ENCODE results near the gene SH3RF2.

The SH3RF2 gene

DNA sequence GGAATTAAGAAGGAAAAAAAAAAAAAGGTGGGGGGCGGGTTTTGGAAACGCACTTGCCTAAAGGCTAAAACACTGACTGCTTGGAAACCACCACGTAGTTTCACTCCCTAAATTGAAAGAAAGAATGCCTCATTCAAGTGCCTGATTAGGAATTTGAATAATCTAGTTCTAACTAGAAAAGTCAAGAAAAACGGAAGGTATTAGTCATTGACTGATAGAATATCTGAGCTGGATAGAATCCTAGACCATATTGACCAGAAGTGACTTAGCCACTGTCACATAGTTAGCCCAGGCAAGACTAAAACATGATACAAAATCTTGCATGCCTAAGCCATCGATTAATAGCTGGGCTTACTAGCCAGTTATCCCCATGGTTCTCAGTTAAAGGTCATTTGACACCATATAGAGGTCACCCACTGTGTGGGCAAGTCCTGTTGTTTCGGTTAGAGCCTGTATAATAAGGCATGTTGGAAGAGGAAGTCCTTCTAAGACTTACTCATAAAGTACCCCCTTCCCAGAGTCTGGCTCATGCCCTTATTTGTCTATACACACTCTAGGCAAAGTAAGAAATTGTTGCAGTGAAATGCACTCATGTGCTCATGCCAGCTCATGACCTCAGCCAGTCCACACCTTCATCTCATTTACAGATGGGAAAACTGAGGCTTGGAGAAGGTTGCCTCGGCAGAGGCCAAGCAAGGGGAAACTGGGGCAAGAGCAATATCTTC lies 40.2 kb downstream of the SH3RF2 start:
- TF ChIP-seq, protein P1, sequence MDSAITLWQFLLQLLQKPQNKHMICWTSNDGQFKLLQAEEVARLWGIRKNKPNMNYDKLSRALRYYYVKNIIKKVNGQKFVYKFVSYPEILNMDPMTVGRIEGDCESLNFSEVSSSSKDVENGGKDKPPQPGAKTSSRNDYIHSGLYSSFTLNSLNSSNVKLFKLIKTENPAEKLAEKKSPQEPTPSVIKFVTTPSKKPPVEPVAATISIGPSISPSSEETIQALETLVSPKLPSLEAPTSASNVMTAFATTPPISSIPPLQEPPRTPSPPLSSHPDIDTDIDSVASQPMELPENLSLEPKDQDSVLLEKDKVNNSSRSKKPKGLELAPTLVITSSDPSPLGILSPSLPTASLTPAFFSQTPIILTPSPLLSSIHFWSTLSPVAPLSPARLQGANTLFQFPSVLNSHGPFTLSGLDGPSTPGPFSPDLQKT (IDR thresholded peaks at IDR 0.05; ENCODE audit: borderline replicate concordance, low read depth, low read length): no peak
- TF ChIP-seq, protein P2, sequence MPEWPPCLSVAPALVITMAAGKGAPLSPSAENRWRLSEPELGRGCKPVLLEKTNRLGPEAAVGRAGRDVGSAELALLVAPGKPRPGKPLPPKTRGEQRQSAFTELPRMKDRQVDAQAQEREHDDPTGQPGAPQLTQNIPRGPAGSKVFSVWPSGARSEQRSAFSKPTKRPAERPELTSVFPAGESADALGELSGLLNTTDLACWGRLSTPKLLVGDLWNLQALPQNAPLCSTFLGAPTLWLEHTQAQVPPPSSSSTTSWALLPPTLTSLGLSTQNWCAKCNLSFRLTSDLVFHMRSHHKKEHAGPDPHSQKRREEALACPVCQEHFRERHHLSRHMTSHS (tag by site-specific recombination; IDR thresholded peaks at IDR 0.05): no peak
- TF ChIP-seq ZBTB7A (tag by site-specific recombination; IDR thresholded peaks at IDR 0.05; ENCODE audit: low read depth) (no peak), ZNF394 (tag by site-specific recombination; IDR thresholded peaks at IDR 0.05; ENCODE audit: borderline replicate concordance) (no peak), ZNF600 (tag by site-specific recombination; IDR thresholded peaks at IDR 0.05) (no peak), KLF16 (tag by site-specific recombination; IDR thresholded peaks at IDR 0.05) (no peak), ZEB2 (tag by site-specific recombination; IDR thresholded peaks at IDR 0.05) (no peak), ZNF211 (tag by site-specific recombination; IDR thresholded peaks at IDR 0.05; ENCODE audit: low read depth) (no peak), ZNF239 (tag by site-specific recombination; IDR thresholded peaks at IDR 0.05) (no peak)
- TF ChIP-seq, protein P3, sequence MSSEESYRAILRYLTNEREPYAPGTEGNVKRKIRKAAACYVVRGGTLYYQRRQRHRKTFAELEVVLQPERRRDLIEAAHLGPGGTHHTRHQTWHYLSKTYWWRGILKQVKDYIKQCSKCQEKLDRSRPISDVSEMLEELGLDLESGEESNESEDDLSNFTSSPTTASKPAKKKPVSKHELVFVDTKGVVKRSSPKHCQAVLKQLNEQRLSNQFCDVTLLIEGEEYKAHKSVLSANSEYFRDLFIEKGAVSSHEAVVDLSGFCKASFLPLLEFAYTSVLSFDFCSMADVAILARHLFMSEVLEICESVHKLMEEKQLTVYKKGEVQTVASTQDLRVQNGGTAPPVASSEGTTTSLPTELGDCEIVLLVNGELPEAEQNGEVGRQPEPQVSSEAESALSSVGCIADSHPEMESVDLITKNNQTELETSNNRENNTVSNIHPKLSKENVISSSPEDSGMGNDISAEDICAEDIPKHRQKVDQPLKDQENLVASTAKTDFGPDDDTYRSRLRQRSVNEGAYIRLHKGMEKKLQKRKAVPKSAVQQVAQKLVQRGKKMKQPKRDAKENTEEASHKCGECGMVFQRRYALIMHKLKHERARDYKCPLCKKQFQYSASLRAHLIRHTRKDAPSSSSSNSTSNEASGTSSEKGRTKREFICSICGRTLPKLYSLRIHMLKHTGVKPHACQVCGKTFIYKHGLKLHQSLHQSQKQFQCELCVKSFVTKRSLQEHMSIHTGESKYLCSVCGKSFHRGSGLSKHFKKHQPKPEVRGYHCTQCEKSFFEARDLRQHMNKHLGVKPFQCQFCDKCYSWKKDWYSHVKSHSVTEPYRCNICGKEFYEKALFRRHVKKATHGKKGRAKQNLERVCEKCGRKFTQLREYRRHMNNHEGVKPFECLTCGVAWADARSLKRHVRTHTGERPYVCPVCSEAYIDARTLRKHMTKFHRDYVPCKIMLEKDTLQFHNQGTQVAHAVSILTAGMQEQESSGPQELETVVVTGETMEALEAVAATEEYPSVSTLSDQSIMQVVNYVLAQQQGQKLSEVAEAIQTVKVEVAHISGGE (tag by site-specific recombination; conservative IDR thresholded peaks at IDR 0.05; ENCODE audit: low read depth): no peak
- TF ChIP-seq, protein P4, sequence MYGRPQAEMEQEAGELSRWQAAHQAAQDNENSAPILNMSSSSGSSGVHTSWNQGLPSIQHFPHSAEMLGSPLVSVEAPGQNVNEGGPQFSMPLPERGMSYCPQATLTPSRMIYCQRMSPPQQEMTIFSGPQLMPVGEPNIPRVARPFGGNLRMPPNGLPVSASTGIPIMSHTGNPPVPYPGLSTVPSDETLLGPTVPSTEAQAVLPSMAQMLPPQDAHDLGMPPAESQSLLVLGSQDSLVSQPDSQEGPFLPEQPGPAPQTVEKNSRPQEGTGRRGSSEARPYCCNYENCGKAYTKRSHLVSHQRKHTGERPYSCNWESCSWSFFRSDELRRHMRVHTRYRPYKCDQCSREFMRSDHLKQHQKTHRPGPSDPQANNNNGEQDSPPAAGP (tag by site-specific recombination; IDR thresholded peaks at IDR 0.05): no peak
- TF ChIP-seq, protein P5, sequence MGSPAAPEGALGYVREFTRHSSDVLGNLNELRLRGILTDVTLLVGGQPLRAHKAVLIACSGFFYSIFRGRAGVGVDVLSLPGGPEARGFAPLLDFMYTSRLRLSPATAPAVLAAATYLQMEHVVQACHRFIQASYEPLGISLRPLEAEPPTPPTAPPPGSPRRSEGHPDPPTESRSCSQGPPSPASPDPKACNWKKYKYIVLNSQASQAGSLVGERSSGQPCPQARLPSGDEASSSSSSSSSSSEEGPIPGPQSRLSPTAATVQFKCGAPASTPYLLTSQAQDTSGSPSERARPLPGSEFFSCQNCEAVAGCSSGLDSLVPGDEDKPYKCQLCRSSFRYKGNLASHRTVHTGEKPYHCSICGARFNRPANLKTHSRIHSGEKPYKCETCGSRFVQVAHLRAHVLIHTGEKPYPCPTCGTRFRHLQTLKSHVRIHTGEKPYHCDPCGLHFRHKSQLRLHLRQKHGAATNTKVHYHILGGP (tag by site-specific recombination; IDR thresholded peaks at IDR 0.05): no peak
- CTCF ChIA-PET: interaction anchor here (0.6 to 2.4 kb wide), 4 partner anchors 29 to 1781 kb away, joined by 3 to 8 read pairs (median 4); no protein-coding TSS in a partner anchor
- H3K4me3 ChIP-seq (ENCODE audit: low read depth, low read length): no peak overlapping the region
- no peaks in the 10 kb centered on the region for H3K9me3 ChIP-seq (ENCODE audit: control insufficient read depth, insufficient read depth, low read depth, low read length)
- H3K36me3 ChIP-seq (ENCODE audit: control insufficient read depth in 2 of 2, insufficient read depth in 1 of 2, low read length in 2 of 2): no peaks in the 10 kb centered on the region
- H3K27ac ChIP-seq (ENCODE audit: extremely low read depth, low read depth, low read length): no peak overlapping the region
- peaks cover 26% of the 10 kb centered on the region for H3K4me1 ChIP-seq (ENCODE audit: control insufficient read depth, insufficient read depth, low read length)
- POLR2A ChIA-PET: interaction anchor here (0.9 to 2.3 kb wide), 2 partner anchors 31 to 40 kb away, joined by 3 to 10 read pairs; partner anchors contain the start of gene SH3RF2

DNA sequence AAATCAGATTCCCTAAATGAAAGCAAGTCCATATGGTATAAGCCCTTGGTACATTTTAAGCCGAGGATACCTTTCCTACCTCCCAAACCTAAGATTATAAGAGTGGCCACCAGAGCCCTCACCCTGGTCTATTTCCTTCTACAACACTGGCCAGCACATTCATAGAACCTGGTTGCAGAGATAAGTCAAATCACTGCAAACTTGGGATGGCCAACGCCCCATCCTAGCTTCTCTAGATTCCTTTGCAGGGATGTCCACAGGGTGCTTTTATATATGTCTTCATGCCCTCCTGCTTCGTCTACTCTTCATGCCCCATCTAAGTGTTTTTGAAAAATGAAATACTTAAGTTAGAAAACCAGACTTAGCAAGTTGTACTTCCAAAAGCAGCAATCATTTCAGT lies 41.8 kb downstream of the SH3RF2 start:
- H3K4me3 ChIP-seq (ENCODE audit: low read depth, low read length): no peak overlapping the region
- H3K27ac ChIP-seq (ENCODE audit: extremely low read depth, low read depth, low read length): no peak overlapping the region
- CTCF ChIA-PET: no interaction called here
- peaks cover 26% of the 10 kb centered on the region for H3K4me1 ChIP-seq (ENCODE audit: control insufficient read depth, insufficient read depth, low read length)
- no peaks in the 10 kb centered on the region for H3K9me3 ChIP-seq (ENCODE audit: control insufficient read depth, insufficient read depth, low read depth, low read length)
- TF ChIP-seq ZNF174 (tag by site-specific recombination; IDR thresholded peaks at IDR 0.05): no peak
- no peak for TF ChIP-seq ZNF140 (tag by site-specific recombination; IDR thresholded peaks at IDR 0.05)
- no peak for TF ChIP-seq ZNF555 (tag by site-specific recombination; conservative IDR thresholded peaks at IDR 0.05)
- no peak for TF ChIP-seq ZNF521 (tag by site-specific recombination; IDR thresholded peaks at IDR 0.05)
- TF ChIP-seq, protein P6, sequence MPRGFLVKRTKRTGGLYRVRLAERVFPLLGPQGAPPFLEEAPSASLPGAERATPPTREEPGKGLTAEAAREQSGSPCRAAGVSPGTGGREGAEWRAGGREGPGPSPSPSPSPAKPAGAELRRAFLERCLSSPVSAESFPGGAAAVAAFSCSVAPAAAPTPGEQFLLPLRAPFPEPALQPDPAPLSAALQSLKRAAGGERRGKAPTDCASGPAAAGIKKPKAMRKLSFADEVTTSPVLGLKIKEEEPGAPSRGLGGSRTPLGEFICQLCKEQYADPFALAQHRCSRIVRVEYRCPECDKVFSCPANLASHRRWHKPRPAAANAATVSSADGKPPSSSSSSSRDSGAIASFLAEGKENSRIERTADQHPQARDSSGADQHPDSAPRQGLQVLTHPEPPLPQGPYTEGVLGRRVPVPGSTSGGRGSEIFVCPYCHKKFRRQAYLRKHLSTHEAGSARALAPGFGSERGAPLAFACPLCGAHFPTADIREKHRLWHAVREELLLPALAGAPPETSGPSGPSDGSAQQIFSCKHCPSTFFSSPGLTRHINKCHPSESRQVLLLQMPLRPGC (tag by site-specific recombination; IDR thresholded peaks at IDR 0.05): no peak
- TF ChIP-seq ZNF768 (tag by site-specific recombination; IDR thresholded peaks at IDR 0.05): no peak
- no peak for TF ChIP-seq SCRT1 (tag by site-specific recombination; IDR thresholded peaks at IDR 0.05; ENCODE audit: borderline replicate concordance)
- POLR2A ChIA-PET: no interaction called here
- H3K36me3 ChIP-seq (ENCODE audit: control insufficient read depth in 2 of 2, insufficient read depth in 1 of 2, low read length in 2 of 2): no peaks in the 10 kb centered on the region

All from HEK293 (cell line).